HG03575 (cell line): Measurements from ENCODE around the gene PHKA2.
"Not testable (repeated sequence)": the region's sequence is repeated elsewhere in the genome, so short reads cannot be mapped to it uniquely, and the experiment has no call there.

ENCODE experiments used
- ATAC-seq: cut with Tn5 transposase; IDR thresholded peaks from one replicate; pipeline ENCODE4 v1.9.1; 2021; ENCODE audit not compliant: unreplicated experiment, insufficient number of reproducible peaks, low FRiP score; ENCODE audit errors: extremely low read depth

Gene PHKA2

DNA sequence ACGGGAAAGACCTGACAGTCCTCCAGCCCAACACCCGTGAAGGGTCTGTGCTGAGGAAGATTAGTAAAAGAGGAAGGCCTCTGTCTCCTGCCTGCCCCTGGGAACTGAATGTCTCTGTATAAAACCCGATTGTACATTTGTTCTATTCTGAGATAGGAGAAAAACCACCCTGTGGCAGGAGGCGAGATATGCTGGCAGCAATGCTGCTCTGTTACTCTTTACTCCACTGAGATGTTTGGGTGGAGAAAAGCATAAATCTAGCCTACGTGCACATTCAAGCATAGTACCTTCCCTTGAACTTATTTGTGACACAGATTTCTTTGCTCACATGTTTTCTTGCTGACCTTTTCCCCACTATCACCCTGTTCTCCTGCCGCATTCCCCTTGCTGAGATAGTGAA lies 3.7 kb downstream of the PHKA2 start:
- ATAC-seq: not testable (repeated sequence)

DNA sequence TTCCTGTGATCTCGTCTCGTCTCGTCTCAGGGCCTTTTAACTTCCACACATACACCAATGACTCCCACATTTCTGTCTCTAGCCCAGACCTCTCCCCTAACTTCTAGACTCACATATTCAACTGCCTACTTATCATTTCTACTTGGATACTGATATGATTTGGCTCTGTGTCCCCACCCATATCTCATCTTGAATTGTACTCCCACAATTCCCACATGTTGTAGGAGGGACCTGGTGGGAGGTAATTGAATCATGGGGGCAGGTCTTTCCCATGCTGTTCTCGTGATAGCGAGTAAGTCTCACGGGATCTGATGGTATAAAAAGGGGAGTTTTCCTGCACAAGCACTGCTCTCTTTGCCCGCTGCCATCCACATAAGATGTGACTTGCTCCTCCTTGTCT lies 8.9 kb downstream of the PHKA2 start:
- no peak for ATAC-seq

DNA sequence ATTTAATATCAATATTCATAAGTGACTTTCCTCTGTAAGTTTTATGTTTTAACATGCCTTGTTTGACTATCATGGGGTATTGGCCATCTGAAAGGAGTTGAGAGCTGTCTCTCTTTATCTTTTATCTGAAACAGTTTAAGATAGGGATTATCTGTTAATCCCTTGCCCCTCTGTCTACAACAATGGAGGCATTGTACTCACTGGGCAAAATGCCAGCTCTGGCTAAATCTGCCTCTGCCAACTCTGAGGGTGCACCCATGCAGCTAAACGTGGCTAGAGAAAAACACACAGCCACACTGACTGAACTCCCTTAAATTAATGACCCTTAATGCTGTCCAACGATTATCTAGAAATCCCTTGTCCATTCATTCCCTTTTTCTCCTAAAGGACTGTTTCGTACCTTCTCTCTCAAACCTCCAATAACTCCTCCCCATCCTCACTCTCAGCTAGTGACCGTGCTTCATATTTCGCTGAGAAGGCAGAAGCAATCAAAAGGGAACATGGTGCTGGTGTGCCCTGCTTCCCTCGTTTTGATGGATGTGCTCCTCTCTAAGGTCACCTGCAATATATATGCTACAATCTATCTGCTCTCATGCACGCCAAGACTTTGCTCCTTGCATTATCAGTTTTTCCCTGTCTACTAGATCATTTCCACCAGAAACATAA lies 10.3 kb downstream of the PHKA2 start:
- no peak for ATAC-seq

DNA sequence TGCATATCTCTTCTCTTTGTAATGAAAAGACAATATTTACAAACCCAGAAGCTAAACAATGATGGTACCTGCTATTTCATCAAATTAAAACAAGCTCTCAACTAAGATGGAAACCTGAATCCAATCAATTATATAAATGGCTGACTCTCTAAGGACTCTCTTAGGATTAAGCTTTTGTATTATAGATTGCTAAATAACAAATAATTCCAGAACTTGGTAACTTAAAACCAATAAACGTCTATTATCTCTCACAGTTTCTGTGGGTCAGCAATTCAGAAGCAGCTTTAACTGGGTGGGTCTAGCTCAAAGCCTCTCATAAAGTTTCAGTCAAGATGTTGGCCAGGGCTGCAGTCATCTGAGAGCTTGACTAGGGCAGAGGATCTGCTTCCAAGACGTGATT lies 12.4 kb downstream of the PHKA2 start:
- no peak for ATAC-seq

DNA sequence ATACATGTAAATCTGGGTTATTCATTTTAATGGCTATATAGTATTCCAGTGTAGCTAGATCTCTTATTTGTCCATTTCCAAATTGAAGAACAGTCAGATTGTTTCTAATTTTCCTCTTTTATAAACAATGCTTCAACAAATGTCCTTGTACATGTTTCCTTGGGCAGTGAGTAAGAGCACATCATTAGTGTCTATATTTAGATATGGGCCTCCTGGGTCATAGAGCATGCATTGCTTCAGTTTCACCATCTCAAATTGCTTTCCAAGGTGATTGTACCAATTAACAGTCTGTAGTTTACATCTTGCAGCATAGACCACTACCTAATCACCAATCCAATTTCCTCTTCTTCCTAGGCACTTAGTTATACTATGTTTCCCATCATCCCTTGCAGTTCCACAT lies 13.4 kb downstream of the PHKA2 start:
- ATAC-seq: no peak

DNA sequence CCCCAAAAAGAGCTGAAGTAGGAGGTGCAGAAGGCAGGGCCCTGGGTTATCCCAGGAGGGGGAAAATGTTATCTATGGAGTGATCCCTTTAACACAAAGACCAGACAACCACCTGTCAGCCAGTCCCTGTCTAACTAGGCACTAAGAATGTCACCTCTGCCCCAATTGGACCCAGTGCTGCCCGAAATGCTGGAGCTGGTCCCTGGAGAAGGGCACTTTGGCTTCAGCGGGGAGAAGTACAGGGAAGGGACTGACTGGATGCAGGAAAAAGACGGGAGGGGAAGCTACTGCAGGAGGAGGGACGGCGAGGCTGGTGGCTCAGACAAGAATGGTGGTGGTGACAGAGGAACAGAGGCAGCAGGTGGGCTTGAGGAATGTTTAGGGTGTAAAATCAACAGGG lies 17.3 kb downstream of the PHKA2 start:
- no peak for ATAC-seq

DNA sequence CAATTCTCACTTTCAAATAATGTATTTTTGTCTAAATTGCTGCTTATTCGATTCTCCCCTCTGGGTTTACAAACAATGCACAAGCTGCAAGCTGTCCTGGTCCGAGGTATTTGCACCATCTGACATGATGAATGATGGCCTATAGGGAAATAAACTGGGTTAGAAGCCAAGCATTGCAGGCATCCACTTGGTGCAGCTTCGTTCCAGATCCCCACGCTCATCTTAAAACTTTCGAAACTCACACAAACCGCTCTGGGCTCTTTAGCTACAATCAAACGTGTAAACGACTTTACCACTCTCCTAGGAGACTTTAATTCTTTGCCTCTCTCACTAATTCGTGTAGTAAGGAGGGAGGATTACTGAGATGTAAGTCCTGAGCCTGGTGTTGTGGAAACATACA lies 19.0 kb downstream of the PHKA2 start:
- ATAC-seq: no peak

DNA sequence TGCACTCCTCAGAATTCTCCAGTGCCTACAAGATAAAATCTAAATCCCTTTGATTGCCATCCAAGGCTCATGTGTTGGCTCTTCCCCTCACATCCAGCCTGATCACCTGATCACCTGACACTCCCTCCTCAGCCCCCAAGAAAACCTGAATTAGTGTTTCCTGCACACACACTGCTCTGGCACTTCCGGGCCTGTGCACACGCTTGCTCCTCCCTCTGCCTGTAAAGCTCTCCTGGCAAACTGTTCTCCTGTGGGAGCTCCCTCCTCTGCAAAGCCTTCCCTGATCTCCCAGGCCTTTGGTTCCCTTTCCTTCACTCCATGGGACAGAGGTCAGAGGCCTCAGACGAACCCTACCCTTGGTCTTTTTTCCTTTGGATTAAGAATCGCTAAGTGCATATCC lies 19.9 kb downstream of the PHKA2 start:
- ATAC-seq: no peak

DNA sequence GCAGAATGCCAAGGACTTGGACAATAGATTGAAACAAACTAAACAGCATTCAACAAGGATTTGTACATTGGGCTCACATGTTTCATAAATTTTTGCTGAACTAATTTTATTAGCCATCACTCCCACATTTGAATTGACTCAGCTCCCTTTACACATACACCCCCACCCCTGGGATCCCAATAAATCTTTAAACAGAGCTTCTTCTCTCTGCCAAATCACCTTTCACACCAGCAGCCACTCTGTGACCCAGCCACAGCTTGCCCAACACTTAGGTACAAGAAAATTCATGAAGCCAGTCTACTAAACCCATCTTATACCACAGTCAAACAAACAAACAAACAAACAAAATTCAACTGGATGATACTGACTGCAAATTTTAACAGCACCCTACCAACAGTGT lies 21.6 kb downstream of the PHKA2 start:
- ATAC-seq: no peak

DNA sequence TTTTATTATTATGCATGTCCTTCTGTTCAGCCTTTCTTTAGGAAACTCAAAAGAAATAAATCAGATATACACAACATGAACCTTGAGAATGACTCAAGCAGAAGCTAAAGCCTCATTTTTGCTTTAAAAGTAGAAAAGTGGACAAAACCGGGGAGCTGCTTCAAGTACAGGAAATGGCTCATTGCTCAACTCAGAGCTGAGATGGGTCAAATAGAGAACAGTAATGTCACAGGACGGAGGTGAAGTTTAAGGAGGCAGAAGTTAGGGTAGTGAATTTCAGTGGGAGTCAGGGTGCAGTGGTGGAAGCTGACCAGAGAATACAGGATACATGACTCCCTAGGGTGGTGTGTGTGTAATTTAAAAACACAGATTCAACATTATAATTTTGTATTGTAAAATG lies 22.2 kb downstream of the PHKA2 start:
- no peak for ATAC-seq

DNA sequence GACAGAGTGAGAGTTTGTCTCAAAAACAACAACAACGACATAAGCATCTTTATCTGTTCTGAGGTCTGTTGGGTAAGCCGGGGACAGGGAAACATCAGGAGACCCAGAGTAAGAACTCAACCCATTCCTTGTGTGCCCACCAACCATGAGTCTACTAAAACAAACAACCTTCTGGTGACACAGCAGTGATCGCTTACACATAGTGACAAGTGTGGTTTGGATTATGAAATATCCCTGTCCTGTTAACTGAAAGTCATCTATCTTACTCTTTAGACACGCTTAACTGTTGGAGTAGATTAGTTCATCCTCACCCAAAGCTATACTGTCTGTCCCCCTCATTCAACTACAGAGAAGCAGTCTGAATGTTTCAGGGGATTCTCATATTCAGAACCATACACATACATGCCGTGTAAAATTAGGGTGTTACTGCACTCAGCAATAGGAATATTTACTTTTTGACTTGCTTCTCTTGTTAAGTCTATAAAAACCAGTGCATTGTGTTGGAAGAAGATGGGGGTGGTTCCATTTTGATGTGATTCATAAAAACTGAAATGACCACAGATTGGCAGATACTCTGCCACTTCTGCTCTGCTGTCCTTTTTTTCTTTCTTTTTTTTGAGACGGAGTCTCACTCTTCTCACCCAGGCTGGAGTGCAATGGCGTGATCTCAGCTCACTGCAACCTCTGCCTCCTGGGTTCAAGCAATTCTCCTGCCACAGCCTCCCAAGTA lies 27.4 kb downstream of the PHKA2 start:
- ATAC-seq: no peak

DNA sequence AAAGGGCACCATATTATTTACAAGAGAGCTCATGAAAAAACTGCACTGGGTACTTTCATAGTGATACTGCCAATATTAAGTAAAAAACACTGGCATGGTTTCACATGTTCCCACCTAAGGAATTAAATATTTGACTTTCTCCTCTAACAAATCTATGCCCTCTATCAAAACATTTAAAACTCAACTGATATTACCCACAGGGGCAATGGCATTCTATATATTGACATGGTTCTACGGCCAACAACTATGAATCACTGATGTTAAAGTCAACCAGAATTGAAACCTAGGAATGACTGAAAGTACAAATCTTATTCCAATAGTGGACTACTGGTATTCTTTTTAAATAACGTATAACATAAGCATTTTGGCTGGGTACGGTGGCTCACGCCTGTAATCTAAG lies 28.2 kb downstream of the PHKA2 start:
- ATAC-seq: no peak

DNA sequence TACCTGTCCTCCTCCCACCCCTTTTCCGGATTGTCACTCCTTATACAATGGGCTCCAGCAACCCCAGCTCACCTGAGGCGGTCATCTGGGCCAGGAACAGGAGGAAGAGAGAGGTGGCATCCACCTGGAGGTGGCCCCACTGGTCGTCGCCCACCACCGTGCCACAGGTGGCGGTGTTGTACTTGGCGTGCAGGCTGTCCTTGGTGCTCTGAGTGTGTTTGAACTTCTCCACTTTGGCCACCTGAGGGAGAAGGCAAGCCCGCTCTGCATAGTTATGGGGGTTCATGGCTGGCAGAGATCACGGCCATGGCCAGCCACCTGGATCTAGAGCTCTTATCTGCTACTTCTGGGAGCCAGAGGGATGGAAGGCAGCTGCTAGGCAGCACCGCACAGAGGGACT lies 32.9 kb downstream of the PHKA2 start:
- no peak for ATAC-seq

DNA sequence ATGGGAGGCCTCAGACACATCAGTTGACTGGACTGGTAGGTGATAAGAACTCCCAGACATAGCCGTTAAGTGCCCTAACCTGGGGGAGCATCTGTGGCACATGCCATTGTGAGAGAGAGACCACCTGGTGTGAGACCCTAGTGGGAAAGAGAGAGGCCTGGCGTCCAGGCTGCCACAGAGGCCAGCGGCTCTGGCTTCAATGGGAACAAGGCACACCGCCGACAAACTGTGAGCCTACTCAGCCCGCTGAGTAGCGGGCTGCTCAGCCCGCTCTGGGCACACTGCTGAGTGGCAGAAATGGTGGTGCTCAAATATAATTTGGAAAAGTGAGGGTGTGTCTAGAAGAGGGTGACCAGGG lies 34.0 kb downstream of the PHKA2 start:
- ATAC-seq: no peak

DNA sequence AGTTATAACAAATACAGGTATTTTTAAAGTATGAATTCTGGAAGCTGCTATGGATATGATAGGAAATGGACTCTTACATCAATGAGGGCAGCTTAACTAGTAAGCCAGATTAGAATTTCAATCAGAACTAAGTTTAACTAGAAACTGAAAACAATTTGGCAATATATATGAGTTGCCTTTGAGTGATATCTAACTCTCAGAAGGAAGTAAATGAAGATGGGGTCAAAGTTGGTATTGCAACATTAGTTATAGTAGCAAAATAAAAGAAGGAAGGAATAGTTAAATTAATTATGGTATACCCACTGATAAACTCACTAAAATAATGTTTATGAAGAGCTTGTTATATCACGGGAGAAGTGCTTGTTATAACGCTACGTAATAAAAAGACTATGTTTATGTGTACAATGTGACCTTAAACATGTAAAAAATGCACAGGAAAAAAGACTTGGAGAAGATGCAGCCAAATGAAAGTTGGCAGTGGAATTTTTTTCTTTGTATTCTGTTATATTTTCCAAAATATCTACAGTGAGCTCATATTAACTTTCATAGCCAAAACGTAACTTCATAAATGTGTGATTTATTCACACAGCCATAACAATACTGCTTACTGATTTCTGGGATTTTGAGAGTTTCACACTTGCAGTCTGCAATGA lies 34.5 kb downstream of the PHKA2 start:
- no peak for ATAC-seq

DNA sequence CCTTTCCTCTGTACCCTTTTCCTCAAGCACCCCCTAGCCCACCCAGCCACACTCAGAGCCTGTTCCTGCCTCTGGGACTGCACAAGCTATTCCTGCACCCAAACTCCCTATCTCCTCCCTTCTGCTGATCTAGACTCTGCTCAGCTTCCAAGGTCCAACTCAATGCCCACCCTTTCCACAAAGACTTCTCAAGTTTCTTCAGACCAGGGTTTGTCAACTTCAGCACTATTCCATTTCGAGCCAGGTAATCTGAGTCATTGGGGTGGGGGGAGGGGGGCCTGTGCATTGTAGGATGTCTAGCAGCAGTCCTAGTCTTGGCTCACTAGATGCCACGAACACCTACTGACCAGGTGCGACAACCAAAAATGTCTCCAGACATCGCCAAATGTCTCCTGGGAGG lies 37.3 kb downstream of the PHKA2 start:
- ATAC-seq: no peak

DNA sequence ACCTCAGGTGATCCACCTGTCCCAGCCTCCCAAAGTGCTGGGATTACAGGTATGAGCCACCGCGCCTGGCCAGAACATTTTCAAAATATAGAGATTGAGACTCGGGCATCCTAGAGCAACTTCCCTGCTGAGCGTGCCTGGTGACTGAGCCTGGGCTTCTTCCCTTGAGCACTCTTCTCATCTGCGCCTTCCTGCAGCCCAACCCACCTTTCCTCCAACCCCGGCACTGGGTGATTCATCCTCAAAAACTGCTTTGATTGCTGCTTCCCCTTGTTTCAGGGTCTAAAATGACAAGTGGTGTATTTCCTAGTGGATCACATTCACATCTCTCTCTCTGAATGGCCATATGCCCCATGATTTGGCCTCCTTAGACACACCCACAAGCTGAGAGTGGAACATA lies 37.8 kb downstream of the PHKA2 start:
- ATAC-seq: no peak

DNA sequence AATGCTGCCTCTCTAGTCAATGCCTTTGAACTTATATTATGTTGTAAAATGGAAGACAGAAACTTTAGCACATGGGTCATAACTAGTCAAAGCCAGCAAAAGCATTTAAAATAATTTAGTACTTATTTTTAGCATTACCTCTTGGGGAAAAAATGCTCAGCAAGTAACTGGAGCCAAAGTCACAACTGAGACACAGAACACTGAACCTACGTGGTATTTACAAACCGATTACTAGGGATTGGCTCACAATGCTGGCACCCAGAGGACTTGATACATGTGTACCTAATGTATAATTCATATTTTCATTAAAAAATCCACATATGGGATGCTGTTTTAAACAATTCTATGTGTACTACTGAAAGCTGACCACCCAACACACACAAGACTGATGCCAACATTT lies 38.4 kb downstream of the PHKA2 start:
- no peak for ATAC-seq

DNA sequence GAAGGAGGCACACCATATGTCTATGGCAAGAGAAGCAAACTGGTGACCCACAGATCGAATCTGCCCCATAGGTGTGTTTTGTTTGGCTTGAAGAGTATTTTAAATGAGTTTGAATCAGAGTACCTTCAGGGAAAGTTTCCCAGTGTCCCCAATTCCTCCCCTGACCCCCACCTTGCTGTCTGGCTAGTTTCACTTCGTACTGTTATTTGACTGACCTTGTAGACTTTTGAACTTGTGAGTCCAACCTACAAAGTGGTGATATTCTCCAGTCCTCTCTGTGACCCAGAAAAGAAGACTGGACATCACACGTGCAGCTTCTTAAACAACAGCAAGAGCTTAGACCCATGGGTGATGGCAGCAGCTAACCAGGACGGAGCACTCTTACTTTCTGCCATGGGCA lies 39.4 kb downstream of the PHKA2 start:
- ATAC-seq: no peak

DNA sequence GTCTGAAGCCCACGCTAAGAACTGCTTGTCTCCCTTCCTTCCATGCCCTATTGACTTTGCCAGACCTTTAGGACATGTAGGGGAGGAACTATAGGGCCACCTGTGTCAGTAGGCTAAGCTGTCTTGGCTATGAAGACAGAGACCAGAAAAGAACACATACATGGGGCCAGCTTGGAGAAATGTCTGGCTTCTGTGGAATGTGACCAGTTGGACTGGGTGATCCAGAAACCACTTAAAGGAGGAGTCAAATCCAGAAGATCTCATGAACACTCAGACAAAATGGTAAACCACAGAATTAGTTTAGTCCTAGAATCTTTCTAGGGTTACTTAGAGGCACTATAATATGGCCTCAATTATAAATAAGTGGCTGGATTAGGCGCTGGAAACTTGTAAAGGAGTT lies 42.0 kb downstream of the PHKA2 start:
- ATAC-seq: no peak

DNA sequence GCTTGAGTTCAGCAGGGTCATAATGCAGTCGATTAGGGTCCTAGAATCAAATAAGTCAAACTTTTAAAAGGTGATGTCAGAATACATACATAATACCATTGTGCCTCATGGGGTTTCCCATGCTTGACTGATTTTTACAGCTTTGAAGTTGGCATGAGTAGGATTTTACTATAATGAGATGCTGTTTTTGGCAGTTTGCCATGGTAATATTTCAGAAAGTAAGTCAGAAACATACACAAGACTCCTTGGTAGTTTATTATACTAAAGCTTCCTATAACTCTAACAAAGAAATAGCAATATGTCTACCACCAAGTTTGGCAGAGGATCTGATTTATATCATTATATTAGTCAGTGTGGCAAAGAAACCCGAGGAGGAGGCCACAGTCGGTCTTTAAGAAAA lies 45.2 kb downstream of the PHKA2 start:
- no peak for ATAC-seq
